Progenitor cell of endocrine pancreas (in vitro differentiated cells): ENCODE results near the gene DOCK1. TPM values are rescaled to one million over a fixed set of nuclear protein-coding genes. Genes with fewer than 3 reads are reported as not detected.

Experiments used
- DNase-seq: peaks from one replicate; pipeline ENCODE4 v3.0.0; 2021; ENCODE audit warnings: low spot score; ENCODE audit not compliant: unreplicated experiment
- H3K27ac Mint-ChIP-seq: 2 replicates; pipeline ENCODE4 v1.8.0; 2021; ENCODE audit warnings: mild to moderate bottlenecking, moderate library complexity, mixed read lengths
- H3K27me3 Mint-ChIP-seq: 2 replicates; pipeline ENCODE4 v1.8.0; 2021; ENCODE audit warnings: mixed read lengths
- H3K36me3 Mint-ChIP-seq: 2 replicates; pipeline ENCODE4 v1.8.0; 2022; ENCODE audit warnings: mixed read lengths; ENCODE audit not compliant: insufficient read depth
- H3K4me1 Mint-ChIP-seq: 2 replicates; pipeline ENCODE4 v1.8.0; 2021; ENCODE audit warnings: low read depth, mixed read lengths
- H3K4me3 Mint-ChIP-seq: 2 replicates; pipeline ENCODE4 v1.8.0; 2021; ENCODE audit warnings: low read depth, mild to moderate bottlenecking, moderate library complexity, mixed read lengths
- H3K9me3 Mint-ChIP-seq: 2 replicates; pipeline ENCODE4 v1.8.0; 2021; ENCODE audit warnings: low read depth, mixed read lengths
- total RNA-seq: library from RNA; stranded (reverse); gene quantifications from 2 replicates; pipeline ENCODE4 v1.2.1, GENCODE V29; 2021
- TF ChIP-seq, protein P1 (sequence below): fragments of 200-600 bp; sonication (generic); IDR thresholded peaks from one replicate; pipeline ENCODE4 v1.5.0; 2021; ENCODE audit warnings: antibody characterized with exemption, mild to moderate bottlenecking; ENCODE audit not compliant: unreplicated experiment

DOCK1 gene
- total RNA-seq, 1 donor from 2014 or later, result 77.8 TPM

DNA sequence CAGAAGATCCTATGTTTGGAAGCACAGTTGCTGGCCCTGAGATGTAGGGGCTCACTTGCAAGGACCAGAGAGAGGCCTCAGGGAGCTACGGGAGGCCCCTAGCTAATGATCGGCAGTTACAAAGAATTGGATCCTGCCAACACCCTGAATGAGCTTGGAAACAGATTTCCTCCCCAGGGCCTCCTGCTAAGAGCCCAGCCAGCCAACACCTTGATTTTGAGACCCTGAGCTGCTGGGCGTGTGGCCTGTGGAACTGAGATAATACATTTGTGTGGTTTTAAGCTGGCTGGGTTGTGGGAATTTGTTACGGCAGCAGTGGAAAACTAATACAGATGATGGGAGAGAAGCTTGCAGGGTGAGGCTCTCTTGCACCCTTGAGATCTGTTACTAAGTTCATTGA, 3.9 kb downstream of the DOCK1 start:
- no peak for DNase-seq
- no peak overlapping the region for H3K4me3 Mint-ChIP-seq
- no peaks in the 10 kb centered on the region for H3K9me3 Mint-ChIP-seq
- H3K4me1 Mint-ChIP-seq, result peaks cover 26% of the 10 kb centered on the region
- H3K36me3 Mint-ChIP-seq, result peaks cover 15% of the 10 kb centered on the region
- no peak overlapping the region for H3K27ac Mint-ChIP-seq
- TF ChIP-seq, protein P1, sequence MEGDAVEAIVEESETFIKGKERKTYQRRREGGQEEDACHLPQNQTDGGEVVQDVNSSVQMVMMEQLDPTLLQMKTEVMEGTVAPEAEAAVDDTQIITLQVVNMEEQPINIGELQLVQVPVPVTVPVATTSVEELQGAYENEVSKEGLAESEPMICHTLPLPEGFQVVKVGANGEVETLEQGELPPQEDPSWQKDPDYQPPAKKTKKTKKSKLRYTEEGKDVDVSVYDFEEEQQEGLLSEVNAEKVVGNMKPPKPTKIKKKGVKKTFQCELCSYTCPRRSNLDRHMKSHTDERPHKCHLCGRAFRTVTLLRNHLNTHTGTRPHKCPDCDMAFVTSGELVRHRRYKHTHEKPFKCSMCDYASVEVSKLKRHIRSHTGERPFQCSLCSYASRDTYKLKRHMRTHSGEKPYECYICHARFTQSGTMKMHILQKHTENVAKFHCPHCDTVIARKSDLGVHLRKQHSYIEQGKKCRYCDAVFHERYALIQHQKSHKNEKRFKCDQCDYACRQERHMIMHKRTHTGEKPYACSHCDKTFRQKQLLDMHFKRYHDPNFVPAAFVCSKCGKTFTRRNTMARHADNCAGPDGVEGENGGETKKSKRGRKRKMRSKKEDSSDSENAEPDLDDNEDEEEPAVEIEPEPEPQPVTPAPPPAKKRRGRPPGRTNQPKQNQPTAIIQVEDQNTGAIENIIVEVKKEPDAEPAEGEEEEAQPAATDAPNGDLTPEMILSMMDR, result no peak
- peaks cover 55% of the 10 kb centered on the region for H3K27me3 Mint-ChIP-seq

DNA sequence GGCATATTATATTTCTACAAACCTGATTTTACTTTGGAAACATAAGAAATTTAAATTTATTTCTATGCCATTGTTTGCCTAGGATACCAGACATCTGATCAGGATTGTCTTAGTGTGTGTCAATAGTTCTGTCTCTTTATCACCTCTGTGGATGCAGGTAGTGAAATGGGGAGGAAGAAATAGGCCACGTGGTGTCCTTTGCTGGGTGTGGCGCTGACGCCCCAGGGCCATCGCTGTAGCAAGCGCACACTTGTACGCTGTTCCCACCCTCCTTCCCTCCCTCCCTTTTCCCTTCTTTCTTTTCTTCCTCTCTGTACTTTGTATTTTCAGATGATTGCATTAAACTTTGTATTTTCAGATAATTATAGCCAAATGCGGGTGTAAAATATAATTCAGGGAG, 5.0 kb downstream of the DOCK1 start:
- Mint-ChIP-seq H3K9me3 (no peaks in the 10 kb centered on the region), H3K4me3 (no peak overlapping the region), H3K36me3 (peaks cover 17% of the 10 kb centered on the region), H3K27ac (no peak overlapping the region), H3K4me1 (peaks cover 22% of the 10 kb centered on the region), H3K27me3 (peaks cover 48% of the 10 kb centered on the region)
- TF ChIP-seq, protein P1, result no peak
- no peak for DNase-seq

DNA sequence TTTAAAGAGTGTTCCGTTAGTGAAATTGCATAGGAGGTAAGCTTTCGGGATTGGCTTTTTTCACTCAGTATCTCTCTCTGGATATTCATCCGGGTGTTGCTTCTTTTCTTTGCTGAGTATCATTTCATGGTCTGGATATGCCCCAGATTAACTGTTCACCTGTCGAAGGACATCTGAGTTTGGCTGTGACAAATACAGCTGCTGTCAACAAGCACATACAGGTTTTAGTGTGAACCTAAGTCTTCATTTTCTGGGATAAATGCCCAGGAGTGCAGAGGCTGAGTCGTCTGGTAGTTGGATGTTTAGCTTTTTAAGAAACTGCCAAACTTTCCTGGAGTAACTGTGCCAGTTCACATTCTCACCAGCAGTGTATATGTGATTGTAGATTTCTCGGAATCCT, 5.6 kb downstream of the DOCK1 start:
- DNase-seq, result no peak
- H3K4me1 Mint-ChIP-seq, result peaks cover 23% of the 10 kb centered on the region
- H3K9me3 Mint-ChIP-seq, result no peaks in the 10 kb centered on the region
- H3K4me3 Mint-ChIP-seq, result no peak overlapping the region
- TF ChIP-seq, protein P1, result no peak
- no peak overlapping the region for H3K27ac Mint-ChIP-seq
- peaks cover 51% of the 10 kb centered on the region for H3K27me3 Mint-ChIP-seq
- H3K36me3 Mint-ChIP-seq, result peaks cover 19% of the 10 kb centered on the region

DNA sequence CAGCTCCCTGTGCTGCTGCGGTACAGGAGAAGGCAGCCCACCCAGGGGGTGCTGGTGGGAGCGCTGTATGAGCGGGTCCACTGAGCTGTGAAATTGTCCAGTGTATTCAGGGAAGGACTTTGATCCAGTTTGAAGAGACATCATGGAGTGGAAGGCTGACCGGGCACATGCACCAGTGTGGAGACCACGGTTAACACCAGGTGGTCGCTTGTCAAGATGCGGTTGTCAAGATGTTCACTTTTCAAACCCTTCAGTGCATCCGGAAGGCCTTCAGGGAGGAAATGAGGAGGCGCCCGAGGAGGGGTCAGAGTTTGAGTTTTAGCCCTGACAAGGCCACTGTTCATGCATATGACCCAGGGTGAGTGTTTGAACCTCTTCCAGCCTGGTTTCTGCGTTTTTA, 6.1 kb downstream of the DOCK1 start:
- TF ChIP-seq, protein P1, result no peak
- Mint-ChIP-seq H3K27ac (no peak overlapping the region), H3K4me3 (no peak overlapping the region), H3K27me3 (peaks cover 54% of the 10 kb centered on the region), H3K9me3 (no peaks in the 10 kb centered on the region), H3K4me1 (peaks cover 22% of the 10 kb centered on the region), H3K36me3 (peaks cover 19% of the 10 kb centered on the region)
- no peak for DNase-seq

DNA sequence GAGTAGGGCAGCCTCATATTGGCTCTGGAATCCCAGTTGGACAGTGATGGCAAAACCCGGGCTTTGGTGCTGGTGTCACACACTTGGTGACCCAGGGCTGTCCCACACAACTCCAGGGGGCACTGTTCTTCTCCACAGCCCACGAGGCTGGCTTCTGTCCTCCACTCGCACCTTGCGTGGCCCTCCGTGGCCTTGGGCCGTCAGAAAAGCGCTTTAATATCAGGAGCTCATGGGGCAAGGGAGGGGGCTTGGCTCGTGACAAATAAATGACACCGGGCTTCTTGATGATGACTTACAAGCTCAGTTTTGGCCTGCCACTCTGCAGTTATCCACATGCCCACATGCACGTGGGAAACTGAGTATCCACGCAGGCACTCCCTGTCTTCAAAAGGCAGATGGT, 8.1 kb downstream of the DOCK1 start:
- Mint-ChIP-seq H3K27ac (no peak overlapping the region), H3K4me3 (no peak overlapping the region), H3K36me3 (peaks cover 15% of the 10 kb centered on the region), H3K9me3 (no peaks in the 10 kb centered on the region), H3K4me1 (peaks cover 20% of the 10 kb centered on the region), H3K27me3 (peaks cover 47% of the 10 kb centered on the region)
- TF ChIP-seq, protein P1, result peak; percentile 18
- DNase-seq, result no peak
